Fibroblast of the aortic adventitia (primary cell): ENCODE data around the gene SMIM35. TPM values are rescaled to one million over a fixed set of nuclear protein-coding genes. Genes with fewer than 3 reads are reported as not detected.

Source experiments
- DNase-seq: peaks from one replicate; pipeline ENCODE4 v3.0.0-alpha.2; 2010; ENCODE audit warnings: low read depth
- H3K4me3 ChIP-seq: 2 replicates; pipeline ENCODE4 v1.5.1; 2011; ENCODE audit warnings: low read depth, mild to moderate bottlenecking, control low read depth, low read length, moderate library complexity
- CTCF ChIP-seq: IDR thresholded peaks from 2 replicates; pipeline ENCODE4 v1.5.1; 2011; ENCODE audit warnings: mild to moderate bottlenecking, low read length, control low read depth, inconsistent platforms; ENCODE audit not compliant: insufficient read depth
- total RNA-seq: library from RNA; depleted of rRNA; stranded (reverse); fragments of >200 nt; gene quantifications from 2 replicates; pipeline ENCODE4 v1.2.3, GENCODE V29; 2012; ENCODE audit warnings: low replicate concordance

SMIM35 gene
- total RNA-seq, 1 donor = not detected

DNA sequence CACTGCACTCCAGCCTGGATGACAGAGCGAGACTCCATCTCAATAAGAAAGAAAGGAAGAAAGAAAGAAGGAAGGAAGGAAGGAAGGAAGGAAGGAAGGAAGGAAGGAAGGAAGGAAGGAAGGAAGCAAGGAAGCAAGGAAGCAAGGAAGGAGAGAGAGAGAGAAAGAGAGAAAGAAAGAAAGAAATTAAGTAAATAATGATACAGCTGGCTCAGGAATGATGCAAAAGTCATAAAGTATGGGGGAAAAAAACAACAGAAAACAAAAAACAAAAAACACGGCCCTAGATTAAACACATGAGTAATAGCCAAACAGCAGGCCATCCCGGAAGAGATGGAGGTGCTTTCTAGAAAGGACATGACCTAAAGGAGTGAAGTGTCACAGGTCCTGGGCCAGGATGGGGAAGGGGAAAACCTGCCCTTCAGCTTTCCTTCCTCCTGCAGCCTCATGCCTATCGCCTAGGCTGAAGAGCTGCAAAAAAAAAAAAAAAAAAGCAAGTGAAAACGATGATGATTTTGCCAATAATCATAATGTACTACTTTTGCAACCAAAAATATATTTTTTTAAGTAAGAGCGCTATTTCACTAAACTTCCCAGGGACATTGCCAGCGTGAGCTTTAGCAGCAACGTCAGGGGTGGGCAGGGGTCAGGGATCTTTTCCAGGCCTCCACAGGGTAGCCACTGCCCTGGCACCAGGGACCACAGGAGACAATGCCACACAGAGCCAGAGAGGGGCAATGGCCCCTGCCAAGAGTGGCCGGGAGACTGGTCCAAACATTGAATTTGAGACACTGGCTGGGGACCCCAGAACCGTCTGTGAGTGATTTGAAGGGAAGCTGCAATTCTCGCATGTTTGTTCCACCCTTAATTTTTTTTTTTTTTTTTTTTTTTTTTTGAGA, 38.0 kb downstream of the SMIM35 start:
- no peak overlapping the region for H3K4me3 ChIP-seq
- TF ChIP-seq CTCF = no peak
- DNase-seq = no peak

DNA sequence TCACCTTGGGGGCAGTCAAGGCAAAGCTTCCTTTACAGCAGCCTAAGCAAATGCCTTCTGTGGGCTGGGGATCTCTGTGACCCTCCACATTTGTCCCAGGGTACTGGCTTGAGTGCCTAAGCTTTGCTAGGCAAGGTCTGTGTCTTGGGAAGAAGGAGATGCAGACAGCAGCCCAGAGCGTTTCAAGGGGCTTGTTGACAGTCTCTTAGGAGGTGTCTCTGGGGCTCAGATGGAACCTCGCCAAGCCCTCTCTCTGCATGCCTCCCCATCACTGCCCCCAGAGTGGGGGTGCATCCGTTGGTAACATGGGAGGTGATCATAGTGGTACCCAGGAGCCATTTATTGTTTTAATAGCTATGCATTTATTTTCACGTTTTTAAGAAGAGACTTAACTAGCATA, 39.0 kb downstream of the SMIM35 start:
- TF ChIP-seq CTCF = no peak
- no peak for DNase-seq

DNA sequence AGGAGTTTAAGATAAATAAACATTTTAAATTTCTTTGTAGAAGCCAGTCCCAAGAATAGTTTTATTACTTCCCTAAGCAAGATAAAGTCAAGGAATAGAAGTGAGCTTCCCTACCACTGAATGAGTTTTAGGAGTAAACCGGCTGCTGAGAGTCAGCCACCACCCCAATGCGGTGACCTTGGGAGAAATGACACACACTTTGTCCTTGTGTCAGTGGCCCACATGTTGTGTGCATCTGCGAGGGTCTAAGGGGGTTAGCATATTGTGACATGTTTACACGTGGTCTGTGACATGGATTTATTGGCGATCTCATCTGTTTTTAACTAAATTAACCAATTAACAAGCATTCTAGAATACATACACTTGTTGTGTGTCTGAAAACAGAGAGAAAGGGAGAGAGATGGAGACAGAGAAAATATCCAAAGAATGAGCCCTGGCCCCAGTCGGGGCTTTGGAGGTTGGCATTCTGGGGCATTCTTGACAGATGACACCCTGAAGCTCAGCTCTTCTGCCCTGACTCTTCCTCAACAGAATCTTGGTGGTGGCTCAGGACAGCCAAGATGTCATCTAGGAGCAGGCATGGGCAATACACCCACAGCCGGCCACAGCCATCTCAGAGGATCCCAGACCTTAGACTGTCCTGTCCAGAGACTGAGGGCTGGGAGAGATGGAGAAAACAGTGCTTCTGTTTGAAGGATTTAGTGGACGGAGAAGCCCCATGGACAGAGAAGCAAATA, 39.6 kb downstream of the SMIM35 start:
- DNase-seq = no peak
- TF ChIP-seq CTCF = no peak
- no peak overlapping the region for H3K4me3 ChIP-seq

More for the DNA sequence above, 39.0 kb downstream of the SMIM35 start:
- no peak overlapping the region for H3K4me3 ChIP-seq

- no peak for TF ChIP-seq CTCF
- no peak overlapping the region for H3K4me3 ChIP-seq
- no peak for DNase-seq
Measured at GRCh38 chr11:118046051-118046963, 40.5 kb downstream of the SMIM35 start.

DNA sequence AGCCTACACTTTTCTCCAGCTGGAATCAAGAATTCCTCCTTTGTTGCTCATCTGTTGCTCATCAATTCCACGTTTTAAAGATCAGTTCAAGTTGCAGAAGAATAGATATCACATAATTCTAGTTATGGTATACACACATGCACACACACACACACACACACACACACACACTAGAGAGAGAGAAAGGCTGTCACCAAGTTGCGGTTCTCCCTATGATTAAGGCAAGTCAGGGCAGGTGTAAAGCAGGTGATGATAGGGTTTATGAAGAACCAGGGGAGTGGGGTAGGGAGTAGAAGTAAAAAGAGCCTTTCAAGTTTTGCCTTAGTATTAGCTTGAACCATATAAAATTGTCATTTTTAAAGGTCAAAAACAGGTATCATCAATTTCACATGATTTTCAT, 41.6 kb downstream of the SMIM35 start:
- no peak for DNase-seq
- no peak overlapping the region for H3K4me3 ChIP-seq
- TF ChIP-seq CTCF = no peak

DNA sequence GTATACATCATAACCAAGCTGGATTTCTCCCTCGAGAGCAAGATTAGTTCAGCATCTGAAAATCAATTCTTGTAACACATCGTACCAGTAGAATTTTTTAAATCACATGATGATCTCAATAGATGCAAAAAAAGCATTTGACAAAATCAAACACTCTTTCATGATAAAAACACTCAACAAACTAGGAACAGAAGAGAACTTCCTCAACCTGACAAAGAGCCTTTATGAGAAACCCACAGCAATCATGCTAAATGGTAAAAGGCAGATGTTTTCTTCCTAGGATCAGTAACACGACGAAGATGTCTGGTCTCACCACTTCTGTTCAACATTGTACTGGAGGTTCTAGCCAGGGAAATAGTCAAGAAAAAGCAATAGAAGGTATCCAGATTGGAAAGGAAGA, 44.0 kb downstream of the SMIM35 start:
- H3K4me3 ChIP-seq = no peak overlapping the region
- no peak for TF ChIP-seq CTCF
- no peak for DNase-seq
